SW480 (cell line): ENCODE measurements around the gene ARHGEF3.
"Not testable (repeated sequence)": the region's sequence is repeated elsewhere in the genome, so short reads cannot be mapped to it uniquely, and the experiment has no call there.

Source experiments
- DNase-seq: peaks from one replicate; pipeline ENCODE4 v3.0.0-alpha.2; 2016; ENCODE audit warnings: low spot score

Gene ARHGEF3

GRCh38 chr3:56737006-56737405 lies 64.7 kb downstream of the ARHGEF3 start:
- no peak for DNase-seq

DNA sequence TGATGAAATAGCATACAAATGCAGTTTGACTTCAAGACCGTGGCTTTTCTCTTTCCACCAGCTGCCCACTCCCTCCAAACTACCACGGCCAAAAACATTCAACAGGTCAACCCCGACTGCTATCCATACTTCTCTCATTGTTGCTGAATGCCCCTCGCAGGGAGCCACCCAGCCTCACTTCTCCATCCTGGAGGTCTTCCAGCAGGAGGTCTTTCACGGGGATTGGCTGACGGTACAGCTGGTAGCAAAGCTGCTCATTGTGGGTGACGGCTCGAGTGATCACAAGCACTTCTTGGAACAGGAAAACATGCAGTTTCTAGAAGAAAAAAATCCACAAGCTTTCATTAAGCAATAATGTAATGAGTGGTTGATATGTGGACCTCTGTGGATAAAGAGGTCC lies 69.6 kb downstream of the ARHGEF3 start:
- DNase-seq, result no peak

- DNase-seq, result no peak
Measured at GRCh38 chr3:56725175-56725574, 76.6 kb downstream of the ARHGEF3 start.

- no peak for DNase-seq
Measured at GRCh38 chr3:56724676-56725075, 77.1 kb downstream of the ARHGEF3 start.

- no peak for DNase-seq
Measured at GRCh38 chr3:56720849-56721248, 80.9 kb downstream of the ARHGEF3 start.

DNA sequence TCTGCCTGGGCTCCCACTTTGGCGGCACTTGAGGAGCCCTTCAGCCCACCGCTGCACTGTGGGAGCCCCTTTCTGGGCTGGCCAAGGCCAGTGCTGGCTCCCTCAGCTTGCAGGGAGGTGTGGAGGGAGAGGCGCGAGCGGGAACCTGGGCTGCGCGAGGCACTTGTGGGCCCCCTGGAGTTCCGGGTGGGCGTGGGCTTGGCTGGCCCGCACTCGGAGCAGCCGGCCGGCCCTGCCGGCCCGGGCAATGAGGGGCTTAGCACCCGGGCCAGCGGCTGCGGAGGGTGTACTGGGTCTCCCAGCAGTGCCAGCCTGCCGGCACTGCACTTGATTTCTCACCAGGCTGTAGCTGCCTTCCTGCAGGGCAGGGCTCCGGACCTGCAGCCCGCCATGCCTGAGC lies 82.9 kb downstream of the ARHGEF3 start:
- not testable (repeated sequence) for DNase-seq

DNA sequence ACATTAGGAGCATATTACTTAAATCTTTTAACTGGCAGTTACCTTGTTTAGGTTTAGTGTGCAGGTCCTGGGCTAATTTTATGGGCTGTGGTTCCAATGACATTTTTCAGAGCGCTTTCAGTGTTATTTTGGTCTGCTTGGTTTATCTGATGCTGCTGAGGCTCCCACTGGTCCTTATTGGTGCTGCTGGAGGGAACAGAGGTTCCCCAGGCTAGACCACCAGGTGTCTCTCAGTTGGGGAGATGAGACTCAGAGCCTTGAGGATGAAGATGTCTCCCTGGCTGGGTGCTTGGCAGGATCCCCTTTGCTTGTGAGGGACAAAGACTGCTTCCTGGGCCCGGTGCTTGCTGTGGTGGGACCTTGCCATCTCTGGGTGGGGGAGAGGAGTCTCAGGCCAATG lies 90.4 kb downstream of the ARHGEF3 start:
- DNase-seq, result no peak

GRCh38 chr3:56707412-56707811 lies 94.3 kb downstream of the ARHGEF3 start:
- not testable (repeated sequence) for DNase-seq

- DNase-seq, result no peak
Measured at GRCh38 chr3:56706629-56707028, 95.1 kb downstream of the ARHGEF3 start.

DNA sequence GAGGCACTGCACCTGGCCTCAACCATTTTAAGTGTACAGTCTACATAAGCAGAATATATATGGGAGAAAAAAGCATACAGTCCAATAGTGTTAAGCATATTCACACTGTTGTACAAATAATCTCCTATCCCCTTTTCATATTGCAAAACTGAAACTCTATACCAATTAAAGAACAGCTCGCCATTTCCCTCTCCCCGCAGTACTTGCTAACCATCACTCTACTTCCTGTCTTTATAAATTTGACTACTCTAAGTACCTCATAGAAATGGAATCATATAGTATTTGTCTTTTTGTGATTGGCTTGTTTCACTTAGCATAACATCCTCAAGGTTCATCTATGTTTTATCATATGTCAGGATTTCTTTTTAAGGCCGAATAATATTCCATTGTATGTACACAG lies 97.0 kb downstream of the ARHGEF3 start:
- DNase-seq, result no peak

DNA sequence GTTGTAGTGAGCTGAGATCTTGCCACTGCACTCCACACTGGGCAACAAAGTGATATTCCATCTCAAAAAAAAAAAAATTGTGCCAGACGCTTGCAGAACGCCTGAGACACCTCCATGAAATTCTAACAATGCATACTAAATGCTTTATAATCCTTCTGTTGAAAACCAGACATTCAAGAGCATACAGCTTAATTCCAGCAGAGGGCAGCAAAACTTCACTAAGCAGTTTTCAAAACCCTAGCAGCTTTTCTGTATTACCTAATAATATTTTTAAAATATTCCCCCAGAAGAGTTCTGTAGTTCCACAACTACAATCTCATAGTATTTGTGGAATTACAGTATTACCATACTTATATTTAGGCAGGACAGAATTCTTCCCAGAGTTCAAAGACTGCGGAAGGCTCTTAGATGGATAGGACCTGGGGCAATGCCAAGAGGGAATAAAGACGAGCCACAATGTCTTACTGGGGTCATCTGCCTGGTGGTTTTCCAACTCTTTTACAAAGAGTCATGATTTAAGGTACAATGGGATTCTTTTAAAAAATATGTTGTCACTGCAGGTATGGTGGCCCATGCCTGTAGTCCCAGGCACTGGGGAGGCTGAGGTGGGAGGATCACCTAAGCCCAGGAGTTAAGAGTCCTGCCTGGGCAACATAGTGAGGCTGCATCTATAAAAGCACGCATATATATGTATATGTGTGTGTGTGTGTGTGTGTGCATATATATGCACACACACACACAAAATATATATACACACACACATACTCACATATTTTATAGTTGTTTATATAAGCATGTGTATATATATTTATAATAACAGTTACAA lies 99.0 kb downstream of the ARHGEF3 start:
- peak; percentile 62 for DNase-seq

- peak; percentile 47 for DNase-seq
Measured at GRCh38 chr3:56700151-56700550, 101.6 kb downstream of the ARHGEF3 start.

DNA sequence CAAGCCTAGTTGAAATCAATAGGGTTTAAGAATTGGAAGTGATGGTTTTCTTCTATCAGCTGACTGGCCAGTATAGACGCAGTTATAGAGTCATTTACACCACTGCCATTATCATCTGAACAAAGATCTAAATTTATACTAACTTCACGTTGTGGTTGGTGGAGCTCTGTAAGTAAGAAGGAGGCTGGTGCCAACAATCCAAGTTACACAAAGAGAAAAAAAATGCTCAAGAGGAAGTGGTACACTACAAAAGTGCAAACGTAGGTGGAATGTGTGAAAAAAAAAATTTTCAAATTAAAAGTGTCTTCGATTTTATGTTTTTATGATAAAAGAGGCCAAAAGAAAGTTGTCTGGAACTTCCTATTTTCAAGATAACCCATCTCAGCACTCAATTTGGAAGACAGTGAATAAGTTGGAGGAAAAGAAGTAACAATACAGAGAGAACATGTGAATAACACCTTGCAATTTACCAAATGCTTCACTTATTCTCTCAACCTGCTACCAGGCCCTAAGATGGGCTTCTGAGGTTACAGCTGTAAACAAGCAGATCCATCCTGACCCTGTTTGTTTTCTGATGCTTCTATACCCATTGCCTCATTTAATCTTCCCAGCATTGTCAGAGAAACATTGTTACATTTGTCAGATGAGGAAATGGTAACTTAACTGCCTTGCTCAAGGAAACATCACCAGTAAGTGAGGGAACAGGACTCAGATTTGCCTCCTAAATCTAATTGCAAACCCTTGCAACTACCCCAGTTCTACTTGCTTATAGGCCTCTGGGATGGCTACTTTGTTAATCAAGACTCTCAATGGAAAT lies 106.7 kb downstream of the ARHGEF3 start:
- no peak for DNase-seq

GRCh38 chr3:56693750-56694149 lies 108.0 kb downstream of the ARHGEF3 start:
- DNase-seq, result no peak

GRCh38 chr3:56692520-56693433 lies 109.0 kb downstream of the ARHGEF3 start:
- not testable (repeated sequence) for DNase-seq

DNA sequence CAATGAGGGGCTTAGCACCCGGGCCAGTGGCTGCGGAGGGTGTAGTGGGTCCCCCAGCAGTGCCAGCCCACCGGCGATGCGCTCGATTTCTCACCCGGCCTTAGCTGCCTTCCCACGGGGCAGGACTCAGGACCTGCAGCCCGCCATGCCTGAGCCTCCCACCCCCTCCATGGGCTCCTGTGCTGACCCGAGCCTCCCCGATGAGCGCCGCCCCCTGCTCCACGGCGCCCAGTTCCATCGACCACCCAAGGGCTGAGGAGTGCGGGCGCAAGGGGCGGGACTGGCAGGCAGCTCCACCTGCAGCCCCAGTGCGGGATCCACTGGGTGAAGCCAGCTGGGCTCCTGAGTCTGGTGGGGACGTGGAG lies 109.8 kb downstream of the ARHGEF3 start:
- not testable (repeated sequence) for DNase-seq

DNA sequence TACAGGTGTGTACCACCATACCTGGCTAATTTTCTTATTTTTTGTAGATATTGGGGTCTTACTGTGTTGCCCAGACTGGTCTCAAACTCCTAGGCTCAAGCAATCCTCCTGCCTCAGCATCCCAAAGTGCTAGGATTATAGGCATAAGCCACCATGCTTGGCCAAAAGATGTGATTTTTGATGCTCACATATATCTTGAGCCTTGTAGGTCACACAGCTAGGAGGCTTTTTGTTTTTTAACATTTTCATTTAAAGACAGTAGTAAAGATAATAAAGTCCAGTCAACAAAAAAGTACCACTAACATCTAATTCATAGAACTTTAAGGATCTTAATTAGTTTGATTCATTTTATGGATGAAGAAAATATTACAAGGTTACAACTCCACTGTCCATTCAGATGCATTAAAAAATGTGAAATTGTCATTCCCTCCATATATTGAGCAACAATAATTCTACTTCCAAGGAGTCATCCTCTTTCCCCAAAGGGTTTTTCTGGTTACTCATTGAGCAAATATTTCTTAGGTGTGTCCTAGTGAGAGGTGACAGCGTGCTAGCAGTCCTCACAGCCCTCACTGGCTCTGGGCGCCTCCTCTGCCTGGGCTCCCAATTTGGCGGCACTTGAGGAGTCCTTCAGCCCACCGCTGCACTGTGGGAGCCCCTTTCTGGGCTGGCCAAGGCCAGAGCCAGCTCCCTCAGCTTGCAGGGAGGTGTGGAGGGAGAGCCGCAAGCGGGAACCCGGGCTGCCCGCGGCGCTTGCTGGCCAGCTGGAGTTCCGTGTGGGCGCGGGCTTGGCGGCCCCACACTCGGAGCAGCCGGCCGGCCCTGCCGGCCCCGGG lies 110.4 kb downstream of the ARHGEF3 start:
- peak; percentile 74 for DNase-seq

- DNase-seq, result no peak
Measured at GRCh38 chr3:56689303-56689702, 112.4 kb downstream of the ARHGEF3 start.

- no peak for DNase-seq
Measured at GRCh38 chr3:56688191-56688590, 113.6 kb downstream of the ARHGEF3 start.

DNA sequence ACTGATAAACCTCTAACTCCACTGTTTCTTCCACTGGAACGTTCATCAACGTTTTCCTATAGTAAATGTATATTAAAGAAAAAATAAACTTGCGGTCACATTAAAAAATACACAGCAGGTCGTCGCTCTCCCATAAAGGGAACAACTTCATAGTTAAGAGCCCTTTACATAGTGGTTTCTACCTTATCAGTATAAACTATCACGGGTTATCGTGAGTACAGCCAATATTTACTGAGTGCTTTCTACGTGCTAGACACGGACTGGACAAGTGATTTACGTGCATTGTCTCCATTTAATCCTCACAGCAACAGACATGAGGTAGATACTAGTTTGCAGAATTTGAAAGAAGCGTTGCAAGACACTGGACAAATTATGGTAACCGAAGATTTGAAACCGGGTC lies 117.7 kb downstream of the ARHGEF3 start:
- DNase-seq, result no peak

DNA sequence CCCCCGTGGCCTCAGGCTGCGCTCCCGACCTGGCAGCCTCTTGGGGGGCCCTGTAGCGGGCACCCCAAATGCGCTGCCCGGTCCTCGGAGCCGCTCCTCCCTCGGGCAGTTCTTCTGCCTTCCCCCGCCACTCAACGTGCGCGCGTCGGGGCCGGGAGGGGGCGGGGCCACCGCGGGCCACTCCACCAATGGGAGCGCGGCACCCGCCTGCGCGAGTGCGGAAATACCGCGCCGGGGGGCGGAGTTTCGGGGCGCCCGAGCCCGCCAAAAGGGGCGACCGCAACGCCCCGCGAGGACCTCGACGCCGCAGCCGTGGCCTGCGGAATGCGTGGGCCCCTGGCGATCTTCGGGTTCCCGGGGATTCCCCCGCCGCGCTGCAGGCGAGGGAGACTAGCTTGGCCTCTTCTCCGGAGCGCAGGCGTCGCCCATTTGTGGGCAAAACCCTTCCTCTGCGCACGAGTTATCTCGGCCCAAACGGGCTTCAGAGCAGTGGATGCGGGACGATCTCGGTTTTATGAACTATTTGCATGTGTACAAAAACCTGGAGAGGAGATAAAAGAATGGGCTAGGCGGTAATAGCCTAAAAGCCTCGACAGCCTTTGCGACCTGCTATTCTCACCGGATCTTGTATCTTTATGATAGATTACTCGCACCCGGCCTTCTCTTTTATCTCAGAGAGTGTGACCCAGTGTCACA lies 118.5 kb downstream of the ARHGEF3 start, which contains the start of gene TASOR:
TASOR (minus strand) TSS at position 144 of the 696 bp plus-strand sequence. CDS start 259 bp downstream, outside the sequence.
- DNase-seq, result peak; percentile 70
